Stimulated activated CD4-positive, alpha-beta T cell treated with anti-CD3 and anti-CD28 coated beads, Interleukin-12 subunit alpha, Interleukin-12 subunit beta, amount 100 ng/mL, for 24 hours (primary cell): ENCODE results near the gene SEPTIN11.
A peak's percentile ranks its signal among the peaks of the same experiment; 100 is the strongest.

Experiments used
- DNase-seq, 2 experiments: peaks; one replicate each; pipeline ENCODE4 v3.0.0-alpha.2; 2020; ENCODE audit warnings: low read depth in 2 of 2

SEPTIN11 gene

DNA sequence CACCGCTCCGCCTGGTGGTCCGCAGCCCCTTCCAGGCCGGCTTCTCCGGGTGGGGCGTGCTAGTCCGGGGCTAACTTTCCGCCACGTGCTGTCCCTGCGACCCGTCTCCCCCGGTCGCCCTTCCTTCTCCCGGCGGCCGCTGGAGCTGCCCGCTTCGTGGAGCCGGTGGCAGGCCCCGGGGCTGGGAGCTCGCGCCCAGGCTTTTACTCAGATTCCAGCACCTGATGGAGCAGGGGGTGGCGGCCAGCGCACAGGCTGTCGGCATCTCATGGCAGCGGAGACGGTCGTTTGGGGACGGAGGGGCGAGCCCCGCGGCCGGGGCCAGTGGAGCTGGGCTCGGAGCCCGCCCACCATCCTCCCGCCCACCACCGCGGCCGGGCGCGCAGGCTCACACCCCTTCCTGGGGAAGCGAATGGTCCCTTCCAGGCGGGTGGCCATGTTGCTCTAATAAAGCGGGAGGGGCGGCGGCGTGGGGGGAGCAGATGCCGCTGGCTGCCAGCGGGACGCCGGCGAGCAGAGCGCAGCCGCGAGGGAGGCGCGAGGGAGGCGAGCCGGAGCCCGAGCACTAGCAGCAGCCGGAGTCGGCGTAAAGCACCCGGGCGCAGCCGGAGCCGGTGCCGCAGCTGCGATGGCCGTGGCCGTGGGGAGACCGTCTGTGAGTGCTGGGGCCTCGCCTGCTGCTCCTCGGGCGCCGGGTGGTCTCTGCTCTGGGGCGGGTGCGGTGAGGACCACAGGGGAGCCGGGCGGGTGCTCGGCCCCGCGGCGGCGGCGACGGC lies at the start of gene SEPTIN11:
Gene SEPTIN11 (plus strand): TSS at position 477 of the 776 bp plus-strand sequence. CDS start 152 bp downstream, at position 629.
- DNase-seq, result peak; percentile 53 to 62

- DNase-seq, result no peak
These were observed 47.2 kb upstream of the SEPTIN11 start for GRCh38 chr4:76902233-76902890.

GRCh38 chr4:76904646-76905190 lies 44.8 kb upstream of the SEPTIN11 start:
- DNase-seq, result no peak

DNA sequence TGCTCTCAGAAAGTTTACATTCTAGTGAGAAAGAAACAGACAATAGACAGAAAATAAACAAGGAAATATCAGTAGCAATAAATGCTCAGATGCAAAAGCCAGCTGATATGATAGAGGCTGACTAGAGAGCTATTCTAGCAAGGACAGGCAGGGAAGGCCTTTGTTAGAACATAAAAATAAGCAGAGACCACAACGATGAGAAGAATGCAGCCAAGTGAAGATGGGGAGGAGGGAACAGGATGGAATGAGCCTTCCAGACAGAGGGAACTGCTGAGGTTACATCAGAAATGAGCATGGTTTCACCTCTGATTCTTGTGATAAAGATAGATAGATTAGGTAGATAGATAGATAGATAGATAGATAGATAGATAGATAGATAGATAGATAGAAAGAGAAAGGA lies 44.0 kb upstream of the SEPTIN11 start:
- DNase-seq, result no peak

GRCh38 chr4:76909711-76910110 lies 39.8 kb upstream of the SEPTIN11 start:
- no peak for DNase-seq

DNA sequence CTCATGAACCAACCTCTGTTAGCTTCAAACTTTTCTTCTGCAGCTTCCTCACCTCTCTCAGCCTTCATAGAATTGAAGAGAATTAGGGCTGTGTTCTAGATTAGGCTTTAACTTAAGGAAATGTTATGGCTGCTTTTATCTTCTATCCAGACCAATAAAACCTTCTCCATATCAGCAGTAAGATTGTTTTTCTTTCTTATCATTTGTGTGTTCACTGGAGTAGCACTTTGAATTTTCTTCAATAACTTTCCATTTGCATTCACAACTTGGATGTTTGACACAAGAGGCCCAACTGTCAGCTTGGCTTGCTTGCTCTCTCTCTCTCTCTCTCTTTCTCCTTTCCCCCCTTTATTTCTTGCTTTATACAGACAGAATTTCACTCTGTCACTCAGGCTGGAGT lies 28.8 kb upstream of the SEPTIN11 start:
- no peak for DNase-seq

DNA sequence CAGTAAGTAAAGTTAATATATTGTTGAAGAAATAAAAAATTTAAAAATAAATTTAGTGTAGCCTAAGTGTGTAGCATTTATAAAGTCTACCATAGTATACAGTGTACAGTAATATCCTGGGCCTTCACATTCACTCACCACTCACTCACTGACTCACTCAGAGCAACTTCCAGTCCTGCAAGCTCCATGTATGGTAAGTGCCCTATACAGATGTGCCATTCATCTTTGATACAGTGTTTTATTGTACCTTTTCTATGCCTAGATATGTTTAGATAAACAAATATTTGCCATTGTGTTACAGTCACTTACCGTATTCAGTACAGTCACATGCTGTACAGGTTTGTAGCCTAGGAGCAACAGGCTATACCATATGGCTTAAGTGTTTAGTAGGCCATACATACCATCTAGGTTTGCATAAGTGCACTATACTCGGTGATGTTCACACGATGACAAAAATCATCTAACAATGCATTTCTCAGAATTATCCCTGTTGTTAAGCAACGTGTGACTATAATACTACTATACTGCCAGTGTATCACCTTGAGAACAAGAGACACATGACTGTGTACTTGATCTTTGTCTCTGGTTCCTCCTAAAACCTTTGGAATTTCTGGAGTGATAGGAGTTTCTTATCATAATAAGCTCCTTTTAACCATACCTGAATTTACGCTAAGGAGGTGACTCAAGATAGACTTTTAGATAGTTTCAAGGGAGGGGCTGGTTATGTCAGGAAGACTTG lies 25.8 kb upstream of the SEPTIN11 start:
- DNase-seq, result no peak

GRCh38 chr4:76926841-76927240 lies 22.7 kb upstream of the SEPTIN11 start:
- no peak for DNase-seq

DNA sequence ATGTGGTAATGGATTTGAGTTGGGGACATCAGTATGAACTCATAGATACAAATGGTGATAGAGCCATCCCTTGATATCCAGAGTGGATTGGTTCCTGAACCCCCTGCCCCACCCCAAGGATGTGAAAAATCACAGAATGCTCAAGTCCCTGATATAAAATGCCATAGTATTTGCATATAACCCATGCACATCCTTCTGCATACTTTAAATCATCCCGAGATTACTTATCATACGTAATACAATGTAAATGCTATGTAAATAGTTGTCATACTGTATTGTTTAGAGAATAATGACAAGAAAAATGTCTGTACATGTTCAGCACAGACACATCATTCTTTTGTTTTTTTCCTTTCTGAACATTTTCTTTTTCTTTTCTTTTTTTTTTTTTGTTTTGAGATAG lies 18.9 kb upstream of the SEPTIN11 start:
- no peak for DNase-seq

DNA sequence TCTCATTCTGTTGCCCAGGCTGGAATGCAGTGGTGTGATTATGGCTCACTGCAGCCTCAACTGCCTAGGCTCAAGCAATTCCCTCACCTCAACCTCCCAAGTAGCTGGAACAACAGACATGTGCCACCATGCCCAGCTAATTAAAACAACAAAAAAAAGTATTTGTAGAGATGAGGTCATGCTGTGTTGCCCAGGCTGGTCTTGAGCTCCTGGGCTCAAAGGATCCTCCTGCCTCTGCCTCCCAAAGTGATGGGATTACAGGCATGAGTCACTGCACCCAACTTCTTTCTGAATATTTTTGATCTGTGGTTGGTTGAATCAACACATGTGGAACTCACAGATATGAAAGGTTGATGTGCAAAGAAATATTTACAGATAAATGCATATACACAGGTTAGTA lies 18.5 kb upstream of the SEPTIN11 start:
- no peak for DNase-seq

GRCh38 chr4:76931576-76932276 lies 17.8 kb upstream of the SEPTIN11 start:
- no peak for DNase-seq

GRCh38 chr4:76939184-76939583 lies 10.4 kb upstream of the SEPTIN11 start:
- no peak for DNase-seq

- no peak for DNase-seq
These were observed 6.4 kb upstream of the SEPTIN11 start for GRCh38 chr4:76943129-76943620.

GRCh38 chr4:76943790-76944189 lies 5.8 kb upstream of the SEPTIN11 start:
- DNase-seq, result no peak

DNA sequence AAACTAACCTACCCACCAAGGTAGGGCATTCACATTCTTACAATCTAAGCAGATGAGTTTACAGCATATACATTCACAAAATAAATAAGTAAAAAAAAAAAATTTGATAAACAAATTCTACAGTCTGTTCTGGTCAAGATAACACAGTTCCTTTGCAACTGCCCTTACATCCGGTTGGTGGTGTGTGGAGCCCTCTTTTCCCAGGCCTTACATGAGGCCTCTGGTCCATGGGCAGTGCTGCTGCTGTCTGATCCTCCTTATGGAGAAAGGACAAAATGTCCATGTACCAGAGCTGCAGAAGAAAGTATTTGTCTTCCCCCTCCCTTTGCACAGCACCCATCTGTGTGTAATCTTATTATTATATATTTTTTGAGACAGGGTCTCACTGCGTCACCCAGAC lies 2.2 kb upstream of the SEPTIN11 start:
- DNase-seq, result no peak

DNA sequence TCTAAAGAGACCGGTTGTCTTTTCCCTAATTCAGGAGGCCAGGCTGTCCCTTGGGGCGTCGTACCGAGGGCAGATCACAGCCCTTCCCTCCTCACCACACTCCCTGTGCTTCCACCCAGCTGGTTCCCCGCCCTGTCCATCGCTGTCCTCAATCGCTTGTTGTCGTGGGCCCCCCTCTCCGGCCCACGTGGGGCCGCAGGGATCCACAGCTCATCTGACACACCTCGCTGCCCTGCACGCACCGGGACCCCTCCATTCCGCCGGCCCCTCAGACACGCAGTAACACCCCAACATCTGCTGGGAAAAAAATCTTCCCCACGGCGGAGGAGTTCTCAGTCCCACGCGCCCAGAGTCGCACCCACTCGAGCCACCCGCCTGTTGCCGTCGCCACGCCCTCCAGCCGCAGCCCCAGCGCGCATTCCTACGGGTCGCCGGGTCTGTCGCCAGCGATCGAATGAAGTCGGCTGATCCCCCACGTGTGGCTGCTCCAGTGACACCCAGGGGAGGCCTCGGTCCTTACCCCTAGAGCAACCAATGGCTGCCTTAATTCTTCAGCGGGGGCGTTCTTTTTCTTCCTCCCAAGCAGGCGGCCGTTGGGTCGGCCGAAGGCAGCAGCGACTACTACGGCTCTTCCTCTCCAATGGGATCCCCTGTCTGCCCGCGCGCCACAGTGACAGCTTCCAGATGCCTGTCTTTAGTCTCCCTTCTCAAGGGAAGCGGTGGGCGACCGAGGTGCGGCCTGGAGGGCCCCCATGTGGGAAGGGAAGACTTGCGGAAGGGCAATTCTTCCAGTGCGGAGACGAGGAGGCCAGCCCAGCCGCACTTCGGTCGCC lies 893 bp upstream of the SEPTIN11 start:
- peak; percentile 15 to 46 for DNase-seq

GRCh38 chr4:76950052-76950955 lies 752 bp downstream of the SEPTIN11 start:
- DNase-seq, result peak in 1 of 2 experiments; percentile 62

- DNase-seq, result no peak
These were observed 1.6 kb downstream of the SEPTIN11 start for GRCh38 chr4:76950956-76951671.

DNA sequence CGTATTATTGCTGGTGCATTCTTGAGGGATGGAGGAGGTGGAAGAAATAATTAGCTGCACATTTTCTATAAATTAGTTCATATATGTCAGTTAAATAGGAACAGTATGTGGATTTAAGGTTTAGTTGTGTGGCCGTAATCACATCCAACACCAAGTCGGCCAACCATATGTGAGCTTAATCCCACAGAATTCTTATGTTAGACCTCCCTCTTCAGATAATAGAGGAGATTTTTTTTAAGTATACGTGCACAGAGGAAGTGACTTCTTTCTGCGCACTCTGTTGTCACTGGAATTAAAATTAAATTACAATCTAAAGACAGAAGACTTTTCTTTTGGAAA lies 2.1 kb downstream of the SEPTIN11 start:
- no peak for DNase-seq
